ENCODE data around the gene RSPRY1. TPM values are rescaled to one million over a fixed set of nuclear protein-coding genes. Genes with fewer than 3 reads are reported as not detected.

Gene RSPRY1
- total RNA-seq, 4 donors from 2014 or later: 22.4 to 30.7 (median 25.7) TPM

- no peak for TF ChIP-seq POLR2A (IDR thresholded peaks at IDR 0.05; ENCODE audit: low read depth)
These were observed 5.0 kb downstream of the RSPRY1 start for GRCh38 chr16:57191056-57191571.

GRCh38 chr16:57192146-57192545 is 6.0 kb downstream of the RSPRY1 start:
- Histone ChIP-seq H3K27ac (replicated peaks in 1 of 4) (no peak overlapping the region), H3K27me3 (no peaks in the 10 kb centered on the region), H3K36me3 (no peaks in the 10 kb centered on the region), H3K4me1 (peaks cover 40 to 87% (median 80%) of the 10 kb centered on the region in 4 donors), H3K9me3 (no peaks in the 10 kb centered on the region), H3K4me3 (no peak overlapping the region)
- intact Hi-C loops (cut with DNase I): no loop called here
- no peak for DNase-seq (ENCODE audit: extremely low spot score)
- WGBS: 85% methylated on average over 3 of the region's 3 CpGs
- TF ChIP-seq CTCF (IDR thresholded peaks at IDR 0.05) (no peak), EP300 (IDR thresholded peaks at IDR 0.05) (no peak), POLR2AphosphoS5 (IDR thresholded peaks at IDR 0.05) (no peak), POLR2A (IDR thresholded peaks at IDR 0.05; ENCODE audit: low read depth) (no peak)

More at GRCh38 chr16:57191056-57191571, 5.0 kb downstream of the RSPRY1 start:
- intact Hi-C loops (cut with DNase I): no loop called here
- WGBS: 79% methylated on average over 3 of the region's 3 CpGs
- Histone ChIP-seq H3K4me3 (no peak overlapping the region), H3K27ac (replicated peaks in 1 of 4) (peak overlapping the region in 1 of 4 donors; percentile 22), H3K9me3 (no peaks in the 10 kb centered on the region), H3K36me3 (no peaks in the 10 kb centered on the region), H3K4me1 (peaks cover 32 to 81% (median 72%) of the 10 kb centered on the region in 4 donors), H3K27me3 (no peaks in the 10 kb centered on the region)
- DNase-seq (ENCODE audit: extremely low spot score): no peak

- DNase-seq (ENCODE audit: extremely low spot score): no peak
- no peak overlapping the region for H3K4me3 ChIP-seq
- TF ChIP-seq POLR2AphosphoS5 (IDR thresholded peaks at IDR 0.05) (no peak), POLR2A (IDR thresholded peaks at IDR 0.05; ENCODE audit: low read depth) (no peak), EP300 (IDR thresholded peaks at IDR 0.05) (no peak), CTCF (IDR thresholded peaks at IDR 0.05) (no peak)
- no peak overlapping the region for H3K27ac ChIP-seq (replicated peaks in 1 of 4)
- 79% methylated on average over 7 of the region's 7 CpGs for WGBS
- H3K36me3 ChIP-seq: no peaks in the 10 kb centered on the region
- H3K9me3 ChIP-seq: no peaks in the 10 kb centered on the region
- H3K4me1 ChIP-seq: peaks cover 34 to 83% (median 76%) of the 10 kb centered on the region in 4 donors
- no peaks in the 10 kb centered on the region for H3K27me3 ChIP-seq
- intact Hi-C loops (cut with DNase I): no loop called here
These were observed 6.8 kb downstream of the RSPRY1 start for GRCh38 chr16:57192720-57193486.

- H3K36me3 ChIP-seq: no peaks in the 10 kb centered on the region
- H3K4me3 ChIP-seq: peak overlapping the region in 1 of 4 donors; percentile 24
- TF ChIP-seq CTCF (IDR thresholded peaks at IDR 0.05): no peak
- peak in 1 of 2 donors; percentile 70 for TF ChIP-seq POLR2AphosphoS5 (IDR thresholded peaks at IDR 0.05)
- H3K27ac ChIP-seq (replicated peaks in 1 of 4): peak overlapping the region; percentile 5 to 53 (median 37)
- intact Hi-C loops (cut with DNase I): no loop called here
- peaks cover 26 to 78% (median 69%) of the 10 kb centered on the region in 4 donors for H3K4me1 ChIP-seq
- no peak for DNase-seq (ENCODE audit: extremely low spot score)
- no peaks in the 10 kb centered on the region for H3K9me3 ChIP-seq
- no peaks in the 10 kb centered on the region for H3K27me3 ChIP-seq
These were observed 8.4 kb downstream of the RSPRY1 start for GRCh38 chr16:57194512-57194911.

- H3K4me1 ChIP-seq: peaks cover 22 to 62% (median 55%) of the 10 kb centered on the region in 4 donors
- H3K9me3 ChIP-seq: no peaks in the 10 kb centered on the region
- intact Hi-C loops (cut with DNase I): no loop called here
- no peaks in the 10 kb centered on the region for H3K27me3 ChIP-seq
- DNase-seq (ENCODE audit: extremely low spot score): no peak
- 53% methylated on average over 4 of the region's 4 CpGs for WGBS
- no peaks in the 10 kb centered on the region for H3K36me3 ChIP-seq
- TF ChIP-seq POLR2A (IDR thresholded peaks at IDR 0.05; ENCODE audit: low read depth): no peak
- TF ChIP-seq EP300 (IDR thresholded peaks at IDR 0.05): no peak
- TF ChIP-seq CTCF (IDR thresholded peaks at IDR 0.05): no peak
- TF ChIP-seq POLR2AphosphoS5 (IDR thresholded peaks at IDR 0.05): no peak
- H3K27ac ChIP-seq (replicated peaks in 1 of 4): peak overlapping the region in 2 of 4 donors; percentile 5
- H3K4me3 ChIP-seq: no peak overlapping the region
These were observed 10.2 kb downstream of the RSPRY1 start for GRCh38 chr16:57196286-57196685.

All from esophagus muscularis mucosa (tissue), 4 donors.